Breast epithelium (tissue), 3 donors: ENCODE results near the gene NAXE.

Experiments used
- POLR2A ChIP-seq: fragments of 450-650 bp; IDR thresholded peaks from one replicate; pipeline ENCODE4 v1.6.1; 2016; ENCODE audit warnings: antibody characterized with exemption, mild to moderate bottlenecking, moderate library complexity
- POLR2AphosphoS5 ChIP-seq, 3 donors: sonication (generic); formaldehyde crosslinking; IDR thresholded peaks; one replicate each; pipeline ENCODE4 v1.6.1; 2017; ENCODE audit warnings: antibody characterized with exemption in 3 of 3
- TF ChIP-seq, protein P1 (sequence below), 3 donors: fragments of 450-650 bp; IDR thresholded peaks; one replicate each; pipeline ENCODE4 v1.5.1; 2016 to 2017; ENCODE audit warnings: antibody characterized with exemption in 3 of 3, mild to moderate bottlenecking in 3 of 3, moderate library complexity in 3 of 3

DNA sequence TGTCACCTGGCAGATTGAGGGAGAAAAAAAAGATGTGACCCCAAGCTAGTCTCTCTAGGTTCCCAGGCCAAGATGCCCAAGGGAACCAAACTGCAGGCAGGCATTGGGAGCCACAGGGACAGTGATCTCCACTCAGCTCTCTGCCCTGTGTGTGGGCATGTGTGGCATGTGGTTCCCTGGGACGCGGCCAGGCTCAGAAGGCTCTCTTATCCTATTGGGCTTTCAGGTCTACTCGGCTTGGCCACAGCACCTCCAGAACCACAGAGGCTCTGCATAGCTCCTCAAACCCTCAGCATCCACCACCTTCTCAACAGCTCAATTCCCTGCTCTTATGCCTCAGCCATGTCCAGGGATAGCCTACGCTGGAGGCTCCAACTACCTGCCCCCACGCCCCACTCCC, 41.2 kb upstream of the NAXE start:
- no peak for TF ChIP-seq POLR2AphosphoS5 (IDR thresholded peaks at IDR 0.05)
- TF ChIP-seq, protein P1, sequence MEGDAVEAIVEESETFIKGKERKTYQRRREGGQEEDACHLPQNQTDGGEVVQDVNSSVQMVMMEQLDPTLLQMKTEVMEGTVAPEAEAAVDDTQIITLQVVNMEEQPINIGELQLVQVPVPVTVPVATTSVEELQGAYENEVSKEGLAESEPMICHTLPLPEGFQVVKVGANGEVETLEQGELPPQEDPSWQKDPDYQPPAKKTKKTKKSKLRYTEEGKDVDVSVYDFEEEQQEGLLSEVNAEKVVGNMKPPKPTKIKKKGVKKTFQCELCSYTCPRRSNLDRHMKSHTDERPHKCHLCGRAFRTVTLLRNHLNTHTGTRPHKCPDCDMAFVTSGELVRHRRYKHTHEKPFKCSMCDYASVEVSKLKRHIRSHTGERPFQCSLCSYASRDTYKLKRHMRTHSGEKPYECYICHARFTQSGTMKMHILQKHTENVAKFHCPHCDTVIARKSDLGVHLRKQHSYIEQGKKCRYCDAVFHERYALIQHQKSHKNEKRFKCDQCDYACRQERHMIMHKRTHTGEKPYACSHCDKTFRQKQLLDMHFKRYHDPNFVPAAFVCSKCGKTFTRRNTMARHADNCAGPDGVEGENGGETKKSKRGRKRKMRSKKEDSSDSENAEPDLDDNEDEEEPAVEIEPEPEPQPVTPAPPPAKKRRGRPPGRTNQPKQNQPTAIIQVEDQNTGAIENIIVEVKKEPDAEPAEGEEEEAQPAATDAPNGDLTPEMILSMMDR (IDR thresholded peaks at IDR 0.05): no peak
- no peak for TF ChIP-seq POLR2A
